ENCODE results near the gene TNFRSF4.

Gene TNFRSF4

GRCh38 chr1:1207571-1207892 lies 6.4 kb downstream of the TNFRSF4 start:
- H3K4me3 ChIP-seq (ENCODE audit: low read depth in 1 of 2, low read length in 2 of 2): no peak overlapping the region
- H3K9me3 ChIP-seq (ENCODE audit: insufficient read depth, low read length, severe bottlenecking): no peaks in the 10 kb centered on the region
- H3K4me1 ChIP-seq (ENCODE audit: insufficient read depth, low read length): peaks cover 10% of the 10 kb centered on the region
- H3K79me2 ChIP-seq (ENCODE audit: insufficient read depth, low read length): no peaks in the 10 kb centered on the region
- ATAC-seq (ENCODE audit: insufficient read depth, low read depth): no peak
- peaks cover 4% of the 10 kb centered on the region for H3K27me3 ChIP-seq (ENCODE audit: insufficient read depth, low read length, poor library complexity)
- no peak overlapping the region for H2AFZ ChIP-seq (ENCODE audit: low read depth, low read length)
- TF ChIP-seq EZH2 (IDR thresholded peaks at IDR 0.05; ENCODE audit: borderline replicate concordance, low read depth, low read length, severe bottlenecking) (no peak), CTCF (IDR thresholded peaks at IDR 0.05; ENCODE audit: borderline replicate concordance, extremely low read depth, low read length, poor library complexity, severe bottlenecking) (no peak)
- H3K27ac ChIP-seq (ENCODE audit: low read length): no peak overlapping the region
- DNase-seq: no peak
- H3K36me3 ChIP-seq (ENCODE audit: insufficient read depth, low read length): no peaks in the 10 kb centered on the region
- H3K4me2 ChIP-seq (ENCODE audit: insufficient read depth, low read length): no peak overlapping the region
- peaks cover 18% of the 10 kb centered on the region for H4K20me1 ChIP-seq (ENCODE audit: insufficient read depth, low read length)
- H3K9ac ChIP-seq (ENCODE audit: low read depth, low read length): no peak overlapping the region

- H3K9me3 ChIP-seq (ENCODE audit: insufficient read depth, low read length, severe bottlenecking): no peaks in the 10 kb centered on the region
- peaks cover 4% of the 10 kb centered on the region for H3K27me3 ChIP-seq (ENCODE audit: insufficient read depth, low read length, poor library complexity)
- H3K27ac ChIP-seq (ENCODE audit: low read length): no peak overlapping the region
- no peak for ATAC-seq (ENCODE audit: insufficient read depth, low read depth)
- H3K9ac ChIP-seq (ENCODE audit: low read depth, low read length): no peak overlapping the region
- no peak overlapping the region for H3K4me2 ChIP-seq (ENCODE audit: insufficient read depth, low read length)
- H2AFZ ChIP-seq (ENCODE audit: low read depth, low read length): no peak overlapping the region
- TF ChIP-seq CTCF (IDR thresholded peaks at IDR 0.05; ENCODE audit: borderline replicate concordance, extremely low read depth, low read length, poor library complexity, severe bottlenecking): no peak
- TF ChIP-seq EZH2 (IDR thresholded peaks at IDR 0.05; ENCODE audit: borderline replicate concordance, low read depth, low read length, severe bottlenecking): no peak
- peaks cover 10% of the 10 kb centered on the region for H3K4me1 ChIP-seq (ENCODE audit: insufficient read depth, low read length)
- H3K36me3 ChIP-seq (ENCODE audit: insufficient read depth, low read length): no peaks in the 10 kb centered on the region
- H3K4me3 ChIP-seq (ENCODE audit: low read depth in 1 of 2, low read length in 2 of 2): no peak overlapping the region
- H4K20me1 ChIP-seq (ENCODE audit: insufficient read depth, low read length): peaks cover 18% of the 10 kb centered on the region
- no peaks in the 10 kb centered on the region for H3K79me2 ChIP-seq (ENCODE audit: insufficient read depth, low read length)
- no peak for DNase-seq
These were observed 6.9 kb downstream of the TNFRSF4 start for GRCh38 chr1:1206966-1207531.

- ATAC-seq (ENCODE audit: insufficient read depth, low read depth): no peak
- Histone ChIP-seq H3K27me3 (ENCODE audit: insufficient read depth, low read length, poor library complexity) (peaks cover 4% of the 10 kb centered on the region), H2AFZ (ENCODE audit: low read depth, low read length) (no peak within 1 kb of the TSS), H3K9me3 (ENCODE audit: insufficient read depth, low read length, severe bottlenecking) (no peaks in the 10 kb centered on the region), H3K9ac (ENCODE audit: low read depth, low read length) (no peak within 1 kb of the TSS), H3K79me2 (ENCODE audit: insufficient read depth, low read length) (no peaks in the 10 kb centered on the region), H3K4me1 (ENCODE audit: insufficient read depth, low read length) (peaks cover 10% of the 10 kb centered on the region), H3K4me2 (ENCODE audit: insufficient read depth, low read length) (no peak within 1 kb of the TSS), H3K4me3 (ENCODE audit: low read depth in 1 of 2, low read length in 2 of 2) (no peak within 1 kb of the TSS), H3K27ac (ENCODE audit: low read length) (no peak within 1 kb of the TSS), H3K36me3 (ENCODE audit: insufficient read depth, low read length) (no peaks in the 10 kb centered on the region), H4K20me1 (ENCODE audit: insufficient read depth, low read length) (peaks cover 18% of the 10 kb centered on the region)
- TF ChIP-seq EZH2 (IDR thresholded peaks at IDR 0.05; ENCODE audit: borderline replicate concordance, low read depth, low read length, severe bottlenecking) (no peak), CTCF (IDR thresholded peaks at IDR 0.05; ENCODE audit: borderline replicate concordance, extremely low read depth, low read length, poor library complexity, severe bottlenecking) (no peak)
- no peak for DNase-seq
These were observed 7.5 kb downstream of the TNFRSF4 start, which contains the start of gene TNFRSF18 for GRCh38 chr1:1206376-1206965. TSS of gene TNFRSF18 (minus strand) at chr1:1206592. CDS start at chr1:1206571, 21 bp downstream.

All from DND-41 (cell line).